ENCODE data around the gene SORCS2. TPM values are rescaled to one million over a fixed set of nuclear protein-coding genes. Genes with fewer than 3 reads are reported as not detected.

The SORCS2 gene
- total and polyA plus RNA-seq, 8 donors: 4.6 to 9.7 (median 7.2) TPM

- Histone ChIP-seq H3K27me3 (no peaks in the 10 kb centered on the region), H3K27ac (no peak overlapping the region), H3K9me3 (no peaks in the 10 kb centered on the region), H3K4me1 (peaks cover 6 to 17% of the 10 kb centered on the region in 2 donors), H3K4me3 (no peak overlapping the region), H3K36me3 (peaks cover 0 to 14% of the 10 kb centered on the region in 2 donors)
- TF ChIP-seq CTCF (IDR thresholded peaks at IDR 0.05): no peak
- DNase-seq (no peak), ATAC-seq (no peak)
- intact Hi-C loops (cut with DNase I): no loop called here
These were observed 590.4 kb downstream of the SORCS2 start for GRCh38 chr4:7782783-7783182.

GRCh38 chr4:7783541-7783940 lies 591.2 kb downstream of the SORCS2 start:
- intact Hi-C loops (cut with DNase I): no loop called here
- no peak overlapping the region for H3K4me3 ChIP-seq
- H3K4me1 ChIP-seq: peaks cover 6 to 17% of the 10 kb centered on the region in 2 donors
- DNase-seq: no peak
- no peak for ATAC-seq
- H3K9me3 ChIP-seq: no peaks in the 10 kb centered on the region
- no peak for TF ChIP-seq CTCF (IDR thresholded peaks at IDR 0.05)
- H3K27me3 ChIP-seq: no peaks in the 10 kb centered on the region
- H3K27ac ChIP-seq: no peak overlapping the region
- H3K36me3 ChIP-seq: peaks cover 0 to 6% of the 10 kb centered on the region in 2 donors

- DNase-seq (no peak), ATAC-seq (no peak)
- Histone ChIP-seq H3K27me3 (no peaks in the 10 kb centered on the region), H3K36me3 (peaks cover 0 to 5% of the 10 kb centered on the region in 2 donors), H3K4me3 (no peak overlapping the region), H3K27ac (no peak overlapping the region), H3K9me3 (no peaks in the 10 kb centered on the region), H3K4me1 (peaks cover 9 to 22% of the 10 kb centered on the region in 2 donors)
- intact Hi-C loops (cut with DNase I): no loop called here
- TF ChIP-seq CTCF (IDR thresholded peaks at IDR 0.05): no peak
These were observed 592.0 kb downstream of the SORCS2 start for GRCh38 chr4:7784131-7784870.

- intact Hi-C loops (cut with DNase I): no loop called here
- Histone ChIP-seq H3K36me3 (peaks cover 0 to 5% of the 10 kb centered on the region in 2 donors), H3K27me3 (no peaks in the 10 kb centered on the region), H3K9me3 (no peaks in the 10 kb centered on the region), H3K27ac (no peak overlapping the region), H3K4me1 (peaks cover 9 to 18% of the 10 kb centered on the region in 2 donors), H3K4me3 (no peak overlapping the region)
- TF ChIP-seq CTCF (IDR thresholded peaks at IDR 0.05): no peak
- ATAC-seq (no peak), DNase-seq (no peak)
These were observed 592.7 kb downstream of the SORCS2 start for GRCh38 chr4:7785017-7785416.

- H3K27ac ChIP-seq: no peak overlapping the region
- DNase-seq: no peak
- H3K9me3 ChIP-seq: no peaks in the 10 kb centered on the region
- TF ChIP-seq CTCF (IDR thresholded peaks at IDR 0.05): no peak
- no peak overlapping the region for H3K4me3 ChIP-seq
- intact Hi-C loops (cut with DNase I): no loop called here
- H3K36me3 ChIP-seq: peaks cover 0 to 5% of the 10 kb centered on the region in 2 donors
- no peaks in the 10 kb centered on the region for H3K27me3 ChIP-seq
- H3K4me1 ChIP-seq: peaks cover 9 to 18% of the 10 kb centered on the region in 2 donors
- no peak for ATAC-seq
These were observed 593.7 kb downstream of the SORCS2 start for GRCh38 chr4:7786040-7786439.

Measured in left lung (tissue), 10 donors.